ENCODE results near the gene AMPH.
A peak's percentile ranks its signal among the peaks of the same experiment; 100 is the strongest.
"Not testable (repeated sequence)": the region's sequence is repeated elsewhere in the genome, so short reads cannot be mapped to it uniquely, and the experiment has no call there.

AMPH gene

DNA sequence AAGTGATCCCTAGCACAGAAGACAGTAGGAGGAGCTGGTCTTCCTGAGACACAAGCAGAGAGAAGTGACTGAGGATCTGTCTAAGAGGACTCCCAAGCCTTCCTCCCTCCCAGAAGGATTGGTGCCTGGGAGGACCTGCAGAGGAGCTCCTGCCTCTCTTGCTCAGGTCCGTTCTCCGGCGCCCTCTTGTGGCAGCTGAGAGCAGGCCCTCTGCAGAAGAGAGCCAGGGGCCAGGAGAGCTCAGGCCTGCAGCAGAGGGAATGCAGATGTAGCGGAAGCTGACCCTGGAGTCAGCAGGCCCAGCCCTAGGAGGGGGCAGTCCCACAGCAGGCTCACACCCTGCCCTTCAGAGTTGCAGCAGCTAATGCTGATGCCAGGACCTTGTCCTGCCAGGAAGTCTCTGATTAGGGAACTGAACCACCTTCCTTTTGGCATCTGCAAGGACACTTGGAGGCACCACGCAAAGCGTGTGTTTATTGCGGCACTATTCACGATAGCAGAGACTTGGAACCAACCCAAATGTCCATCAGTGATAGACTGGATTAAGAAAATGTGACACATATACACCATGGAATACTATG lies 276.8 kb downstream of the AMPH start:
- not testable (repeated sequence) for DNase-seq (ENCODE audit: low read depth in 2 of 3, low spot score in 2 of 3)

DNA sequence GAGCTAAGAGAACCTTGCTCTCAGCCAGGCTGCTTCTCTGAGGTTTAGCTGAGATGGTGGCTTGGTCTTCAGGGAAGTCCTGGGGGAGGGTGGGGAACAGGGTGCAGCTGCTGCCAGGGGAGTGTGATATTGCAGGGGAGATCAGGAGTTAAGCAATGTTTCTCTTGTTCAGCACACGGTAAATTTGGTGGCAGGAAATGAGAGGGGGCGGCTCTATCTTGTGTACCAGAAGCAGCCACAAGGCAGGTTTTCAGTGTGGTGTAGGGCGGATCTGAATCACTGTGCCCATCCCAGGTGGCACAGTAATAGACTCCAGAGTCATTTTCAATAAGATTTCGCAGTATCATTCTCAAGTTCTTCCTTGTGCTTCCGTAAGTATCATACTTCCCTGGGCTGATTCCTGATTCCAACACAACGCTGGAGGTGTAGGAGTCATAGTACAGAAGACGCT lies 277.7 kb downstream of the AMPH start:
- DNase-seq (ENCODE audit: low read depth in 2 of 3, low spot score in 2 of 3) = not testable (repeated sequence)

DNA sequence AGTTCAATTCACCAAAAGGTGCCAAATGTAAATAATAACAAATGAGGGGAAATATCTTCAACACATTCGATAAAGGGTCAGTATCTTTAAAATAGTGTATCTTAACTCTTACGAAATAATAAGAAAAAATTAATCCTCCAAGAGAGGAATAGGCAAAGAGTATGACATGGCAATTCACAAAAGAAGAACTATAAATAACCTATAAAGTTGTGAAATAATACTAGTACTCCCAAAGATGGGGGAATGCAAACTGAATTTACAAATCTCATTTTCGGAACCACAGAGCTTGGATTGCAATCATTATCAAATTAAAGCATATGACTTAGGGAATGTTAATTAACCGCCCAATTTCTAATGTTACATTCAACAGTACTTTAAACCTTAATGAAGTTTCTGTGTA lies 279.6 kb downstream of the AMPH start:
- no peak for DNase-seq (ENCODE audit: low read depth in 2 of 3, low spot score in 2 of 3)

DNA sequence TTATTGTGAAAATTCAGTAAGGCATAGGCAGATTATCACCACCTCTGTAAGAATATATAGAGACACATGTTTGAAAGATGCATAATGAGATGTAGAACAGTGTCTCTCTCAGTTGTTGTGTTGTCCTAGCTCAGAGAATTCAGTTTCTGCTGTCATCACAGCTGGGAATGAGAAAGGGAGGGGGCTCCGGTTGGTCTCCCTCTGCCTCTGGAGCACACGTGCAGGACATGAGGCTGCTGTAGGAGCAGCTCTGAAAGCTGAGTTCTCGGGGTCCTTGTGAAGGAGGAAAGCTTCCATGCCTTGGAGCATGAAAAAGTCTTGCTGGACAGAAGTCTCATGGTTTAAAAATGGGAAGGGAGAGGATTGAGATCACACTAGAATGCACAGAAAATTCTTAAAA lies 280.4 kb downstream of the AMPH start:
- not testable (repeated sequence) for DNase-seq (ENCODE audit: low read depth in 2 of 3, low spot score in 2 of 3)

DNA sequence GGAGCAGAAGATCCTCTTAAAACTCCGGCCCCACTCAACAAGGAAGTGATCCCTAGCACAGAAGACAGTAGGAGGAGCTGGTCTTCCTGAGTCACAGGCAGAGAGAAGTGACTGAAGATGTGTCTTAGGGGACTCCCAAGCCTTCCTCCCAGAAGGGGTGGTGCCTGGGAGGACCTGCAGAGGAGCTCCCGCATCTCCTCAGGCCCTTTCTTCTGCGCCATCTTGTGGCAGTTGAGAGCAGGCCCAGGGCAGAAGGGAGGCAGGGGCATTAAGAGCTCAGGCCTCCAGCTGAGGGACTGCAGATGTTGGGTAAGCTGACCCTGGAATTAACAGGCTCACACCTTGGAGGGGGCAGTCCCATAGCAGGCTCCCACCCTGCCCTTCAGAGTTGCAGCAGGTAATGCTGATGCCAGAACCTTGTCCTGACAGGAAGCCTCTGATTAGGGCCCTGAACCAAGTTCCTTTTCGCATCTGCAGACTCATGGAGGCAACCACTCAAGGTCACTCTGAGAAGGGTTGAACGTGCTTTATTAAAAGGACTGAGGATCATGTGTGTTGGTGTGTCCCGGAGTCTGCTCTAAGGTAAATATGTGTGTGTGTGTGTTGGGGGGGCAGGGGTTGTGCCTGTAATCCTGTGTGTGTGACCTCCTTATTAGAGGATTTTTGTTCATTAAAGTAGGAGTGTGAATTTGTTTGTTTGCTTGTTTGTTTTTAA lies 281.1 kb downstream of the AMPH start:
- DNase-seq (ENCODE audit: low read depth in 2 of 3, low spot score in 2 of 3) = not testable (repeated sequence)

DNA sequence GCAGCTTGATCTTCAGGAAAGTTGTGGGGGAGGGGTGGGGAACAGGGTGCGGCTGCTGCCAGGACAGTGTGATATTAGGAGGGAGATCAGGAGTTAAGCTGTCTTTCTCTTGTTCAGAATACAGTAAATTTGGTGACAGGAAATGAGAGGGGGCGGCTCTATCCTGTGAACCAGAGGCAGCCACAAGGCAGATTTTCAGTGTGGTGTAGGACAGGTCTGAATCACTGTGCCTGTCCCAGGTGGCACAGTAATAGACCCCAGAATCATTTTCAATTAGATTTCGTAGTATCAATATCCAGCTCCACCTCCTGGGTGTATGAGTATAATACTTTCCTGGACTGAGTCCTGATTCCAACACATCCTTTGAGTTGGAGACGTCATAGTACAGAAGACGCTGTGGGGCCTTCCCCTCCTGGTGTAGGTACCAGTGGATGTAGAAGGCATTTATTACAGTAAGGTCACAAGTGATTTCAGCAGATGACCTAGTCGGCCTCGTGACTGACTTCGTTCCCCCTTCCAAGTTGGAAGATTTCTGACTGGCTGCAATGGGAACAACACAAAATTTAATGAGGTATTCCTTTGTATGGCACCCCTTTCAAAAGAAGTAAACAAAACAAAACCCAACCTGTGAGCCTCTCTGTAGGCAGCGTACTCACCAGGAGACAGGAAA lies 281.9 kb downstream of the AMPH start:
- DNase-seq (ENCODE audit: low read depth in 2 of 3, low spot score in 2 of 3) = not testable (repeated sequence)

DNA sequence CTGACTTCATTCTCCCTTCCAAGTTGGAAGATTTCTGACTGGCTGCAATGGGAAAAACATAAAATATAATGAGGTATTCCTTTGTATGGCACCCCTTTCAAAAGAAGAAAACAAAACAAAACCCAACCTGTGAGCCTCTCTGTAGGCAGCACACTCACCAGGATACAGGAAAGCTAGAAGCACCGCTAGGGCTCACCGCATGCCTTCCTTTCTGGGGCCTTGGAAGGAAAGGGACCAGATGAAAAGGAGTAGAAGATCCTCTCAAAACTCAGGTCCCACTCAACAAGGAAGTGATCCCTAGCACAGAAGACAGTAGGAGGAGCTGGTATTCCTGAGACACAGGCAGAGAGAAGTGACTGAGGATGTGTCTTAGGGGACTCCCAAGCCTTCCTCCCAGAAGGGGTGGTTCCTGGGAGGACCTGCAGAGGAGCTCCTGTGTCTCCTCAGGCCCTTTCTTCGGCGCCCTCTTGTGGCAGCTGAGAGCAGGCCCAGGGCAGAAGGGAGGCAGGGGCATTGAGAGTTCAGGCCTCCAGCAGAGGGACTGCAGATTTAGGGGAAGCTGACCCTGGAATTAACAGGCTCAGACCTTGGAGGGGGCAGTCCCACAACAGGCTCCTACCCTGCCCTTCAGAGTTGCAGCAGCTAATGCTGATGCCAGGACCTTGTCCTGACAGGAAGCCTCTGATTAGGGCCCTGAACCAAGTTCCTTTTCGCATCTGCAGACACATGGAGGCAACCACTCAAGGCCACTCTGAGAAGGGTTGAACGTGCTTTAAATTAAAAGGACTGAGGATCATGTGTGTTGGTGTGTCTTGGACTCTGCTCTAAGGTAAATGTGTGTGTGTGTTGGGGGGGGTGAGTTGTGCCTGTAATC lies 285.6 kb downstream of the AMPH start:
- DNase-seq (ENCODE audit: low read depth in 2 of 3, low spot score in 2 of 3) = not testable (repeated sequence)

DNA sequence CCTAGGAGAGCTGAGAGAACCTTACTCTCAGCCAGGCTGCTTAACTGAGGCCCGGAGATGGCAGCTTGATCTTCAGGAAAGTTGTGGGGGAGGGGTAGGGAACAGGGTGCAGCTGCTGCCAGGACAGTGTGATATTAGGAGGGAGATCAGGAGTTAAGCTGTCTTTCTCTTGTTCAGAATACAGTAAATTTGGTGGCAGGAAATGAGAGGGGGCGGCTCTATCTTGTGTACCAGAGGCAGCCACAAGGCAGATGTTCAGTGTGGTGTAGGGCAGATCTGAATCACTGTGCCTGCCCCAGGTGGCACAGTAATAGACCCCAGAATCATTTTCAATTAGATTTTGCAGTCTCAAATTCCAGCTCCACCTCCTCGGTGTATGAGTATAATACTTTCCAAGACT lies 286.4 kb downstream of the AMPH start:
- not testable (repeated sequence) for DNase-seq (ENCODE audit: low read depth in 2 of 3, low spot score in 2 of 3)

DNA sequence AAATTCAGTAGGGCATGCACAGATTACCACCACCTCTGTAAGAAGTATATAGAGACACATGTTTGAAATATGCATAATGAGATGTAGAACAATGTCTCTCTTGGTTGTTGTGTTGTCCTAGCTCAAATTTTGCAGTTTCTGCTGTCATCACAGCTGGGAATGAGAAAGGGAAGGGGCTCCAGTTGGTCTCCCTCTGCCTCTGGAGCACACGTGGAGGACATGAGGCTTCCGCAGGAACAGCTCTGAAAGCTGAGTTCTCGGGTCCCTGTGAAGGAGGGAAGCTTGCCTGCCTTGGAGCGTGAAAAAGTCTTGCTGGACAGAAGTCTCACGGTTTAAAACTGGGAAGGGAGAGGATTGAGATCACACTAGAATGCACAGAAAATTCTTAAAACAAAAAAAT lies 289.0 kb downstream of the AMPH start:
- not testable (repeated sequence) for DNase-seq (ENCODE audit: low read depth in 2 of 3, low spot score in 2 of 3)

DNA sequence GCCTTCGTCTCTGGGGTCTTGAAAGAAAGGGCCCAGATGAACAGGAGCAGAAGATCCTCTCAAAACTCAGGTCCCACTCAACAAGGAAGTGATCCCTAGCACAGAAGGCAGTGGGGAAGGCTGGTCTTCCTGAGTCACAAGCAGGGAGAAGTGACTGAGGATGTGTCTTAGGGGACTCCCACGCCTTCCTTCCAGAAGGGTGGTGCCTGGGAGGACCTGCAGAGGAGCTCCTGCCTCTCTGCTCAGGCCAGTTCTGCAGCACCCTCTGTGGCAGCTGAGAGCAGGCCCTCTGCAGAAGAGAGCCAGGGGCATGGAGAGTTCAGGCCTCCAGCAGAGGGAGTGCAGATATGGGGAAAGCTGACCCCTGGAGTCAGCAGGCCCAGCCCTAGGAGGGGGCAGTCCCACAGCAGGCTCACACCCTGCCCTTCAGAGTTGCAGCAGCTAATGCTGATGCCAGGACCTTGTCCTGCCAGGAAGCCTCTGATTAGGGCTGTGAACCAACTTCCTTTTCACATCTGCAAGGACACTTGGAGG lies 289.9 kb downstream of the AMPH start:
- not testable (repeated sequence) for DNase-seq (ENCODE audit: low read depth in 2 of 3, low spot score in 2 of 3)

DNA sequence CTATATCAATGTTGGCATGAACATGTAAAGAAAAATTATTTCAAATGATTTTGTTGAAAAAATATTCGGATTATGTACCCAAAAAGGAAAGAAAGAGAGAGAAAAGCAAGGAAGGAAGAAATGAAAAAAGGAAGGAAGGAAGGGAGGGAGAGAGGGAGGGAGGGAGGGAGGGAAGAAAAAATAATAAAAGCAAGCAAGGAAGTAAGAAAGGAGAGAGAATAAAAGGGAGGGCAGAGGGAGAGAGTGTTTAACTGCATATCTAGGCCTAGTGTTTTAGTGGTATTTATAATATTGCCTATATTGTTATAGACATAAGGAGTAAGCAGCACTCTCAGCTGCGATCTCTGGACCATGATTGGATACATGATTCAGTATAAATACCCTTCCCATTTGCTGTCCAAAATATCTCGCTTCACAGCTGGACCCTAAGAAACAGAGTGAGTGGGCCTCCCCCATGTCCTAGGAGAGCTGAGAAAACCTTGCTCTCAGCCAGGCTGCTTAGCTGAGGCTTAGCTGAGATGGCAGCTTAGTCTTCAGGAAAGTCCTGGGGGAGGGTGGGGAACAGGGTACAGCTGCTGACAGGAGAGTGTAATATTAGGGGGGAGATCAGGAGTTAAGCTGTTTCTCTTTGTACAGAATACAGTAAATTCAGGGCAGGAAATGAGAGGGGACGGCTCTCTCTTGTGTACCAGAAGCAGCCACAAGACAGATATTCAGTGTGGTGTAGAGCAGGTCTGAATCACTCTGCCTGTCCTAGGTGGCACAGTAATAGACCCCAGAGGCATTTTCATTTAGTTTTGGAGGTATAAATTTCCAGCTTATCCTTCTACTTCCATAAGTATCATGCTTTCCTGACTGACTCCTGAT lies 291.0 kb downstream of the AMPH start:
- no peak for DNase-seq (ENCODE audit: low read depth in 2 of 3, low spot score in 2 of 3)

DNA sequence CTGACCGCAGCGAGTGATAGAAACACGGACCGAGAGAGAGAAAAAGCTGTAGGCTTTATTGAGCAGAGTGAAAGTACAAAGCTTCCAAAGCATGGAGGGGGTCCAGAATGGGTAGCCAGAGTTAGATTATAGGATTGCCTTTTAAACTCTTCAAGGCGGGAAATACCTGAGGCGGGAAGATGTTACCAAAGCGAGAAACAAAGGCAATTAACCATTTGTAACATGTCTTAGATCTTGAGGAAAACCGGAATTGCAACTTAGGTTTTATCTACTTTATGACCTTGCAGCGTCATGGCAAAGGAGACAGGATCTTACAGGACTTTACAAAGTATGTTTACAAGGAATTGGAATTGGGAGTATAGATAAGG lies 295.0 kb downstream of the AMPH start:
- not testable (repeated sequence) for DNase-seq (ENCODE audit: low read depth in 2 of 3, low spot score in 2 of 3)

DNA sequence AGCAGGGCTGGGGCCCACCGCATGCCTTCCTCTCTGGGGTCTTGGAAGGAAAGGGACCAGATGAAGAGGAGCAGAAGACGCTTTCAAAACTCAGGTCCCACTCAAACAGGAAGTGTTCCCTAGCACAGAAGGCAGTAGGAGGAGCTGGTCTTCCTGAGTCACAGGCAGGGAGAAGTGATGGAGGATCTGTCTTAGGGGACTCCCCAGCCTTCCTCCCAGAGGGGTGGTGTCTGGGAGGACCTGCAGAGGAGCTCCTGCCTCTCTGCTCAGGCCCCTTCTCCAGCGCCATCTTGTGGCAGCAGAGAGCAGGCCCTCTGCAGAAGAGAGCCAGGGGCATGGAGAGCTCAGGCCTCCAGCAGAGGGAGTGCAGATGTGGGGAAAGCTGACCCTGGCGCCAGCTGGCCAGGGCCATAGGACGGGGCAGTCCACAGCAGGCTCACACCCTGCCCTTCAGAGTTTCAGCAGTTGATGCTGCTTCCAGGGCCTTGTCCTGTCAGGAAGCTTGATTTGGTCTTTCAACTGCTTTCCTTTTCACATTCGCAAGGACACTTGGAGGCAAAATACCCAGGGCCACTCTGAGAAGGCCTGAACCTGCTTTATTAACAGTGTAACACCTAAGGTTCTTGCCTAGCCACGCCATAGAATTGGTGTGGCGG lies 295.6 kb downstream of the AMPH start:
- peak in 1 of 3 experiments; percentile 63 for DNase-seq (ENCODE audit: low read depth in 2 of 3, low spot score in 2 of 3)

DNA sequence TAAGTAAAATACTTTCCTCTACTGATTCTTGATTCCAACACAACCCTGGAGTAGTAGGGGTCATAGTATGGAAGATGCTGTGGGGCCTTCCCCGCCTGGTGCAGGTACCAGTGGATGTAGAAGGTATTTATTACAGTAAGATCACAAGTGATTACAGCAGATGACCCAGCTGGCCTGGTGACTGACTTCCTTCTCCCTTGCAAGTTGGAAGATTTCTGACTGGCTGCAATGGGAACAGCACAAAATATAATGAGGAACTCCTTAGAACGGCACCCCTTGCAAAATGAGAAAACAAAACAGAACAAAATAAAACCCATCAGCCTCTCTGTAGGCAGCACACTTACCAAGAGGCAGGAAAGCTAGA lies 296.1 kb downstream of the AMPH start:
- DNase-seq (ENCODE audit: low read depth in 2 of 3, low spot score in 2 of 3) = no peak

DNA sequence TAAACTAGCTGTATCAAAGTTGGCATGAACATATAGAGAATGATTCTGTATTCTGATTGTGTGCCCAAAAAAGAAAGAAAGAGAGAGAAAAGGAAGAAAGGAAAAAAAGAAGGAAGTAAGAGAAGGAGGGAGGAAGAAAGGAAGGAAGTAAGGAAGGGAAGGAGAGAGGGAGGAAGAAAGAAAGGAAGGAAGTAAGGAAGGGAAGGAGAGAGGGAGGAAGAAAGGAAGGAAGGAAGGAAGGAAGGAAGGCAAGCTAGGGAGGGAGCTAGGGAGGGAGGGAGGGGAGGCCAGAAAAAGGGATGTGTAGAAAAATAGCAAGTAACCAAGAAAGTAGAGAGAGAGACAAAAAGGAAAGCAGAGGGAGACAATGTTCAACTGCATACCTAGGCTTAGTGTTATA lies 297.0 kb downstream of the AMPH start:
- no peak for DNase-seq (ENCODE audit: low read depth in 2 of 3, low spot score in 2 of 3)

Data from activated CD8-positive, alpha-beta memory T cell treated with anti-CD3 and anti-CD28 coated beads for 48 hours (primary cell).